Left ventricle myocardium superior (tissue), 1 donor: ENCODE data around the gene PHC1. TPM values are rescaled to one million over a fixed set of nuclear protein-coding genes. Genes with fewer than 3 reads are reported as not detected.
"Not testable (repeated sequence)": the region's sequence is repeated elsewhere in the genome, so short reads cannot be mapped to it uniquely, and the experiment has no call there.

Experiments used
- ATAC-seq: fragments of 200-7000 bp; cut with Tn5 transposase; one replicate; pipeline ENCODE4 v1.9.1; 2020; ENCODE audit warnings: mild to moderate bottlenecking, moderate library complexity
- DNase-seq: peaks from one replicate; pipeline ENCODE4 v3.0.0-alpha.2; 2020
- intact Hi-C: fragments of 100-400 bp; cut with micrococcal nuclease; formaldehyde crosslinking; loops from one replicate; pipeline ENCODE4 v1.11.0; 2022
- total RNA-seq: library from RNA; stranded (reverse); fragmentation: NEBNext Ultra II Directional; extraction: Animal tissue kit (Norgen Biotek cat#: 25700); gene quantifications from one replicate; pipeline ENCODE4 v1.2.1, GENCODE V29; 2021
- donor health status: DM: no; HTN: yes; CAD: no; lungs with severe emphysema.

Gene PHC1
- total RNA-seq, 1 donor from 2014 or later, result 24.7 TPM

DNA sequence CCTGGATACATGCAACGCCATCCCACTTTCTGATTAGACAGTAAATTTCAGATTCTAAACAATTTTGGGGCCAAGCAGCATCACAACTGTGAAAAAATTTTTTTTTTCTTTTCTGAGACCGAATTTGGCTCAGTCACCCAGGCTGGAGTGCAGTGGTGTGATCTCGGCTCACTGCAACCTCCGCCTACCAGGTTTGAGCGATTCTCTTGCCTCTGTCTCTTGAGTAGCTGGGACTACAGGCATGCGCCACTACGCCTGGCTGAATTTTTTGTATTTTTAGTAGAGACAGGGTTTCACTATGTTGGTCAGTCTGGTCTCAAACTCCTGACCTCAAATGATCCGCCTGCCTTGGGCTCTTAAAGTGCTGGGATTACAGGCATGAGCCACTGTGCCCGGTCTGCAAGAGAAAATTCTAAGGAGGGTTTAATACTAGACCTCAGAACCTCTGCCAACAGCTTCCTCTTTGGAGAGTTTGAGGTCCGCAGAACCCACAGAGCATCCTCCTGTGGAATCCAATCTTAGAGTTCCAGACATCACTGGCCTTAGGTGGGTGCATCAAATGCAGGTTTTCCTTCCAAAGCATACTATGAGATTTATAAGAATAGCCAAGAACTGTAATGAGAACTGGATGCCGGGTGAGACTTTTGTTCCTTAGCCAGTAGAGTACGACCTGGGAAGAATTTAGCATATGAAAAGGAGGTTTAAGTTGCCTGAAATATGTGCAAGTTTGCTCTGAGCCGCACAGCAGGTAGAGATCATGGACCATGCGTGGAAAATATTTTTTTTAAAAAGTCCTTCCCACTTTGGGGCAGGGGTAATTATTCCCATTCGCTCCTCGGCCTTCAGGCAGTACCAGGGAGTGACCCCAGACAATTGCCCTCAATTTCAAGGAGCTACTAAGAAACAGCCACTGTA is 7.8 kb upstream of the PHC1 start:
- DNase-seq (no peak), ATAC-seq (no peak)
- intact Hi-C loops, result no loop called here

DNA sequence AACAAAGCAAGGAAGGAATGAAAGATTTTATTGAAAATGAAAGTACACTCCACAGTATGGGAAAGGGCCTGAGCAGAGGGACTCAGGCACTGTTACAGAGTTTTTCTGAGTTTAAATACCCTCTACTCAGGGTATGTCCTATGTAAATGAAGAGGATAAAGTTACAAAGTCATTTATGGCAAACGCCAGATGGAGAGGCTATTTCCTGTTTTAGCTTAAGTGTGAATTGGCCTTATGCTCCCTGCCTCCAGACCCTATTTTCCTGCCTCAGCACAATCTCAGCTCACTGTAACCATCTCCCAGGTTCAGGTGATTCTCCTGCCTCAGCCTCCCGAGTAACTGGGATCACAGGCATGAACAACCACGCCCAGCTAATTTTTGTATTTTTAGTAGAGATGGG is 6.8 kb upstream of the PHC1 start:
- ATAC-seq, result no peak
- no peak for DNase-seq
- intact Hi-C loops, result no loop called here

DNA sequence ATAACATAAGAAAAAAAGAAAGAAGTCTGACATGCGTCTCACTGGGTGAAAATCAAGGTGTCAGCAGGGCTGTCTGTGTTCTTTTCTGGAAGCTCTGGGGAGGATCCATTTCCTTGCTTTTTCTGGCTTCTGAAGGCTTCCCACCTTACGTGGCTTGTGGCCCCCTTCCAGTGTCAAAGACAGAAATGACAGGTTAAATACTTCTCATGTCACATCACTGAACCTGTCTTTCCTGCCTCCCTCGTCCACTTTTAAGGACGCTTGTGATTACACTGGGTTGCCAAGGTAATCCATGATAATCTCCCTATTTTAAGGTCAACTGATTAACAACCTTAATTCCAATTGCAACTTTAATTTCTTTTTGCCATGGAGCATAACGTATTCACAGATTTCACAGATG is 4.6 kb upstream of the PHC1 start:
- no peak for ATAC-seq
- no peak for DNase-seq
- intact Hi-C loops, result no loop called here

DNA sequence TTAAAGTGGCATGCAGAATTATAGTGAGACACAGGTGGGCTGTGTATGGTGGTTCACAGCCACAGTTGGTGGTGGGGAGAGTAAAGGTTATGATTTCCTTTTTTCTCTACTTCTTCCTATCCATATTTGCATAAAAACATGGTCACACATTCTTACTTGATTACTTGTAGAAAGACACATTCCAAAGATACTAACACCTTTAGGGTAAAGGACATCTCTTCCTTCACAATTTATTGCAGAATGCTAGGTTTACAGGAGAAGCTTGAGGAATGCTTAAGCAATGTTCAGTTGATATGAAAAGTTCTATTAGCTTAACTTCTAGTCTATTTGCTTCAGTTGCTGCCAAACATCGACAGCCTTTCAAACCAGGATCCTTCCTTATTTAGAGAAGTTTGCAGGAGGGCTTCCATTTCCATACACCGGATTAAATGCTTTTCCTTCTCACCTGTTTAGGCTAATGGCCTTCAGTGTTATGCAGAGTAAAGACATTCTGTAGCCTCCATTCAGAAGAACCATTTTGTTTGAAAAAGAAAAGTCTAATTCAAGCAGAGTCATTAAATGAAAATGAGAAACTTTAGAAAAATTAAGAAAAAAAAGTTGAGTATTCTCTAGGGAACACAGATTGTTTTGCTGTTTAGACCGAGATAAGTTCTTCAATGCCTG is 2.6 kb upstream of the PHC1 start:
- DNase-seq, result no peak
- no peak for ATAC-seq
- intact Hi-C loops, result no loop called here

DNA sequence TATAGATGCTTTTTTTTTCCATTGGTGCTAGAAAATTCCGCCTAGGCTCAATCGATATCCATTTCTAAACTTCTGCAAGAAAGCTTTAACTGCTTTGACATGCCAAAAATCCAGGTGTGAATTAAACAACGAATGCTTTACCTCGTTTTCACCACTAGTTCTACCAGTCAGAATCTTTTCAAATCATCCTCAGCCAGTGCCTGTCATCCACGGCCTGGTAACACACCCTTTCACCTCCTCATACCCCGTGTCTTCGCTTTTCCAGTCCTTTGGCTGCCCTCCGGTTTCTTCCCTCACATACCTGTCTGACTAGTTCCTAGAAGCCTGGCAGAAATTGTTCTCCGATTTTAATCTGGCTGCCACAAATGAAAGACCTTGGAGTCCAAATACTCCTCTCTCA is 1.4 kb upstream of the PHC1 start:
- intact Hi-C loops, result no loop called here
- no peak for ATAC-seq
- no peak for DNase-seq

DNA sequence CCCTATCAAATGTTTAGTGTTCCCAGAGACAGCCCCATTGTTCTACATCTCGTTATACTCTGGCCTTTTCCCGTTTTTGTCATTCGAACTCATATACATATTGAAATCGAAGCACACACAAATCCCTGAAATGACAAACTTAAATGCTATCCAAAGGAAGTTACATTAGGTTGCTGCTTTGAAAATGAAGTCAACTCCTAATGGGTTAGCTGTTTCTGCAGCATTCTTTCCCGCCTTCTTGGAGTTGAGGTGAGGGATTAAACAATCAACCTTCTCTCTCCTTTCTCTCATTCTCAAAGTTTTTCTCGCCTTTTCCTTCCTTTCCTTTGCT is 642 bp upstream of the PHC1 start:
- ATAC-seq (no peak), DNase-seq (no peak)
- intact Hi-C loops, result no loop called here

DNA sequence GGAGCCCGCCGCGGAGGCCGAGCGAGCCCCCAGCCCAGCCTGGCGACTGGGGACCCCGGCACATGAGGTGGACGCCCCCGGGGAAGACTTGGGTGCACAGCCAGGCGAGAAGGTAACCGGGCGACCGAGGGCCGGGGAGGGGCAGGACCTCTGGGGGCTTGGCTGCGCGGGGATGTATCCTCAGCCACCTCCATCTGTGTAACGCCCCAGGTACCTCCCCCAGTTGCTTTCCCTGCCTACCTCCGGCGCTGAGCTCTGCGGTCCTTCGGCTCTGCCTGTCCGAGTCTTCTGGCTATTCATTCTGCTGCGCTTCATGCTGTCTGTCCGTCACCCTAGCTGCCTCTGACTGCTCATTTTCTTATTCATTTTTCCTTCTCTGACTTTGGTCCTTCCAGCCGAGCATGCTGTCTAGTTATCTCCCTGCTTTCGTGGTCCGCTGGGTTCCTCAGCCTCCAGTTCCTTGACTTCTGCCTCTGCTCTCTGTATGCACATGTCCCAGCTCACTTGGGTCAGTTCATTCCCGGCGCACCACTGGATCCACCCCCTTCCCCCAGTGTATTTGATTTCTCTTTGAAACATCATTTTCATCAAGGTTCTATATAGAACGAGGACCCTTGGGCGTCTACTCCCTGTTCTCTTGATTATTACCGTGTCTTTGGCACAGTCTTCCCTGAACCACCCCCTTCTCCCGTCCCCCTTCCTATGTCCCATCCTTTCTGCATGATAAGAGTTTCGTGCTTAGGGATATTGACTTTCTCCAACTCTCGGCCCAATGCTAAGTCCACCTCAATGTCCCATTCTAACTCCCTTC is 612 bp downstream of the PHC1 start:
- intact Hi-C loops, result no loop called here

DNA sequence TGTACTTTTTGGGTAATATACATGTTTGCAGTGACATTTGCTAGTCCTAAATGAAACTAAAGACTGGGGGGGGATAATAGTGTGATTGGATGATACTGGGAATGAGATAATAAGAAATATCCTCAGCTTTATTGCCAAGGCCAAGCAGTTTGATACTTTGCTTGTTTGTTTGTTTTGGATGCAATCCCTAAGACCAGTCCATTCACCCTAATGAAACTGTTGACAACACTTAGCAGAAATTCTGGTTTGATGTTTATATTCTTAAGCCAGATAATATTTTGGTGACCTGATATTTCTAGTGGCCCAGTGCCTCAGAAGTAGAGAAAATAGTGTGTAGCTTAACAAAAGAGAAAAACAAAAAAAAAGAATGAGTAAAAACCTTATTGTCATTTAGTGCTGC is 1.8 kb downstream of the PHC1 start:
- intact Hi-C loops, result no loop called here
- ATAC-seq, result no peak
- no peak for DNase-seq

More for the DNA sequence above, 612 bp downstream of the PHC1 start:
- peak; percentile 70 for ATAC-seq
- peak; percentile 63 for DNase-seq

DNA sequence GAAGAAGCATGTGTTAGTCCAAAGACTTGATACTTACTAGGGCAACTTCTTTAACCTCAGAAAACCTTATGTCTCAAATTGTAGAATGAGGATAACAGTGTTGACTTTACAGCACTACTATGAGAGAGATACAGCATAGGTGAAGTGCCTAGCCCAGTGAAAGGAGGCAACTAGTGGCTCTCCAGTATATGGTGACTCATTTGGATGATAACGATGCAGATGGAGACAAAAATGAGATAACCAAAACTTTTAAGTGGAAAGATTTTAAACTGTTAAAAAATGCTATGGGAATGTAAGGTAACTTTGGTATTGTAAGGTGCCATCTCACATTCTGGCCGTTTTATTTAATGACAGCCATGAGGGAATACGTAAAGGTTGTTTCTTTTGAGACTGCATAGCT is 2.7 kb downstream of the PHC1 start:
- no peak for DNase-seq
- intact Hi-C loops, result no loop called here
- no peak for ATAC-seq

DNA sequence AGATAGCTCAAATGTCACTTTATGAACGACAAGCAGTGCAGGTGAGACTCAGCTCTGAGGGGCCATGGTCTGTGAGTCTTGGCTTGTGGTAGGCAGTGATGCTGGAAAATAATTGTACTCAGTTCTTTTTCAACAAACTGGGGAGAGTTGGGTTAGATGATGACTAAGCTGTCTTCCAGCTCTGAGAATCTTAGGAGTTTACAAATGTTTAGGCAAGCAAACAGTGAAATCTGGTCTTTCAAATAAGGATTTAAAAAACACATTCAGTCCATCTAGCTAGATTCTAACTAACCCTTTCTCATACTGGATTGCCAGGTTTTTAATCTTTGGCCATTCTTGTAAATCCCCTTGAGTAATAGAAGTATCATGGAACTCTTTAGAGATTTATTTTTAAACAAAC is 3.4 kb downstream of the PHC1 start:
- DNase-seq, result no peak
- intact Hi-C loops, result no loop called here
- no peak for ATAC-seq

DNA sequence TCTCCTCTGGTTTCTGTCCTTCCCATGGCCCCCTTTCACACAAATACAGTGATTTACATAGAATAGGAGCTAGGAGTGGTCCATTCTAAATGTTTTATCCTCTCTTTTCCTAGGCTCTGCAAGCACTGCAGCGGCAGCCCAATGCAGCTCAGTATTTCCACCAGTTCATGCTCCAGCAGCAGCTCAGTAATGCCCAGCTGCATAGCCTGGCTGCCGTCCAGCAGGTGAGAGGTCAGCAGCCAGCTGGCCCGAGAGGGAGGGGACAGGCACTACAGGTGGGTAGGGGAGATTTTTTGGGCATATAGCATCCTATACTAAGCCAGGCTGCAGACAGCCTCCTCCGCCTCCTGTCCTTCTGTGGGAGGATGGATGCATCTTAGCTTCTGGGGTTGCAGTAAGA is 5.3 kb downstream of the PHC1 start:
- intact Hi-C loops, ATAC-seq, DNase-seq: not testable (repeated sequence)

DNA sequence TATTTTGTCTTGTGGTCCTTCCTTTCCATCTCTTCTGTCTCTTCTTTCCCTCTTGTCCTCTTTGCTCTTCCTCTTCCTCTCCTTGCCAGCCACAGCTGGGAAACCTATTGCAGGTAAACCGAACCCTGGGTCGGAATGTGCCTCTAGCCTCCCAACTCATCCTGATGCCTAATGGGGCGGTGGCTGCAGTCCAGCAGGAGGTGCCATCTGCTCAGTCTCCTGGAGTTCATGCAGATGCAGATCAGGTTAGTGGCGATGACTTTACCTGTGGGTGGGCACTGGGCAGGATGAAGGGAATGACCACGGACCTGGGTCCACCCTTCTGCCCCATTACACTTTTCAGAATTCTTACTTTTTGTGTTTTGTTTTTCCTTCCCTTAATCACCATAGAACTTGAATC is 8.2 kb downstream of the PHC1 start:
- intact Hi-C loops, result no loop called here
- ATAC-seq (no peak), DNase-seq (no peak)

DNA sequence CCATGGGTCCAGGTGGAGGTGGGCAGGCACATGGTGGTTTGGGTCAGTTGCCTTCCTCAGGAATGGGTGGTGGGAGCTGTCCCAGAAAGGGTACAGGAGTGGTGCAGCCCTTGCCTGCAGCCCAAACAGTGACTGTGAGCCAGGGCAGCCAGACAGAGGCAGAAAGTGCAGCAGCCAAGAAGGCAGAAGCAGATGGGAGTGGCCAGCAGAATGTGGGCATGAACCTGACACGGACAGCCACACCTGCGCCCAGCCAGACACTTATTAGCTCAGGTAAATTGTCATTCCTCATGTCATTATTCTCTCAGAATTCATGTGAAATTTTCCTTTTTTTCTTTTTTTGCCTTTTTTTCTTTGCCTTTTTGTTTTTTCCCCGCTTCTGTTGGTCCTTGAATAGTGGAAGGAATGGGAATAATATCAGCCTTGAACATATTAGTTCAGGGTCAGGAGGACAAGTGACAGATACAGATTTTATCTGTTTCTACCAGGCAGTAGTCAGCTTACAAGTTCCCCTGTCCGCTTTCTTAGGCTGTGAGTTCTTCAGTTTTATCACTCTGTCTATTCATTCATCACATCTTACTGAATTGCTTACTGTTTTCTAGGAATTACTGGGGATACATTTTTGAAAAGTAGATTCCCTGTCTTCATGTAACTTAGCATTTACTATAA is 16.5 kb downstream of the PHC1 start:
- ATAC-seq, intact Hi-C loops, DNase-seq: not testable (repeated sequence)

DNA sequence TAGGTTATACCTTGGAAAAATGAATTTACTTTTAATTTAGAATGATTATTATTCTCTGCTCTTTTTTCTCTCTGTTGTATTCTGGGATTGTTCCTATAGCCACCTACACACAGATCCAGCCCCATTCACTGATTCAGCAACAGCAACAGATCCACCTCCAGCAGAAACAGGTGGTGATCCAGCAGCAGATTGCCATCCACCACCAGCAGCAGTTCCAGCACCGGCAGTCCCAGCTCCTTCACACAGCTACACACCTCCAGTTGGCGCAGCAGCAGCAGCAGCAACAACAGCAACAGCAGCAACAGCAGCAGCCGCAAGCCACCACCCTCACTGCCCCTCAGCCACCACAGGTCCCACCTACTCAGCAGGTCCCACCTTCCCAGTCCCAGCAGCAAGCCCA is 18.2 kb downstream of the PHC1 start:
- ATAC-seq, intact Hi-C loops: not testable (repeated sequence)

DNA sequence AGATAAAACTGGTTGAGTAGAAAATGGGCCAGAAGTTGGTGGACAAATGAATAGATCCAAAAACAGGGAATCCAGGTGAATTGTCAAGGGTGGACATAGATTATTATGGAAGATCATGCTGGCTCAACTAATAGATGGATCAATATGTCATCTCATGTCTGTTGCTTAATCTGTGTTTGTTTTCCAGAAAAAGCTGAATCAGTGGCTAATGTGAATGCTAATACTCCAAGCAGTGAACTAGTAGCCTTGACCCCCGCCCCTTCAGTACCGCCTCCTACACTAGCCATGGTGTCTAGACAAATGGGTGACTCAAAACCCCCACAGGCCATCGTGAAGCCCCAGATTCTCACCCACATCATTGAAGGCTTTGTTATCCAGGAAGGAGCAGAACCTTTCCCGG is 19.8 kb downstream of the PHC1 start:
- ATAC-seq, intact Hi-C loops, DNase-seq: not testable (repeated sequence)

More for the DNA sequence above, 18.2 kb downstream of the PHC1 start:
- not testable (repeated sequence) for DNase-seq

DNA sequence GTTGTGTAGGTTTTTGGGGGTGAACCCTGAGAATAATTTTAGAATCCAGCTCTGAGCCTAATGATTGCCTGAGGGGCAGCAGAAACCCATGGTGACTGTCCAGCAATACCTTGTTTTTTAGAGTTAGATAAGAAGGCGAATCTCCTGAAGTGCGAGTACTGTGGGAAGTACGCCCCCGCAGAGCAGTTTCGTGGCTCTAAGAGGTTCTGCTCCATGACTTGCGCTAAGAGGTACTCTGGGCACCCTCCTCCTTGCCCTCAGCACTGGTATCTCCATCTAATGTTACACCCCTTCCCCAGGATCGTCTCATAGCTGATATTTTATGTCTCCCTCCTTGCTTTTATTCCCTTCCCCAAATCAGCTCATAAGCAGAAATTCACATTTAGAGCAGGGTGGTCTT is 22.4 kb downstream of the PHC1 start:
- intact Hi-C loops, result no loop called here
- DNase-seq (no peak), ATAC-seq (no peak)

DNA sequence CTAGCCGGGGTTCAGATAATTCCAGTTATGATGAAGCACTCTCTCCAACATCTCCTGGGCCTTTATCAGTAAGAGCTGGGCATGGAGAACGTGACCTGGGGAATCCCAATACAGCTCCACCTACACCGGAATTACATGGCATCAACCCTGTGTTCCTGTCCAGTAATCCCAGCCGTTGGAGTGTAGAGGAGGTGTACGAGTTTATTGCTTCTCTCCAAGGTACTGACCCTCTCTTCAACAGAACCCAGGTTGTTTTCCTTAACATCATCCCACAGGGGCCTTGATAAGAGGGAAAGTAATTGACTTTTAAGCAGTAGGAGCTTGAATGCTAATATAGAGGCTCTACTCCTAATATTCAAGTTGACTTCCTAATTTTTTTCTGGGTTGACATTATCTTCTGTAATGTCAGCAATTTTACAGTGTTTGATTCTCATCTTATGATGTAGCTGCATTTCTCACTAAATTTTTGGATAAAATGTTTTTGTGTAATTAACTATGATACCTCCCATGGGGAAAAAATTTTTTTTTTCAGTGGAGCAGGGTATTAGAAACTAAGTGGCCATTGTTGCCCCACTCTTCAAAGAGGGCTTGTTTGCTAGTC is 23.6 kb downstream of the PHC1 start:
- intact Hi-C loops, ATAC-seq, DNase-seq: not testable (repeated sequence)

DNA sequence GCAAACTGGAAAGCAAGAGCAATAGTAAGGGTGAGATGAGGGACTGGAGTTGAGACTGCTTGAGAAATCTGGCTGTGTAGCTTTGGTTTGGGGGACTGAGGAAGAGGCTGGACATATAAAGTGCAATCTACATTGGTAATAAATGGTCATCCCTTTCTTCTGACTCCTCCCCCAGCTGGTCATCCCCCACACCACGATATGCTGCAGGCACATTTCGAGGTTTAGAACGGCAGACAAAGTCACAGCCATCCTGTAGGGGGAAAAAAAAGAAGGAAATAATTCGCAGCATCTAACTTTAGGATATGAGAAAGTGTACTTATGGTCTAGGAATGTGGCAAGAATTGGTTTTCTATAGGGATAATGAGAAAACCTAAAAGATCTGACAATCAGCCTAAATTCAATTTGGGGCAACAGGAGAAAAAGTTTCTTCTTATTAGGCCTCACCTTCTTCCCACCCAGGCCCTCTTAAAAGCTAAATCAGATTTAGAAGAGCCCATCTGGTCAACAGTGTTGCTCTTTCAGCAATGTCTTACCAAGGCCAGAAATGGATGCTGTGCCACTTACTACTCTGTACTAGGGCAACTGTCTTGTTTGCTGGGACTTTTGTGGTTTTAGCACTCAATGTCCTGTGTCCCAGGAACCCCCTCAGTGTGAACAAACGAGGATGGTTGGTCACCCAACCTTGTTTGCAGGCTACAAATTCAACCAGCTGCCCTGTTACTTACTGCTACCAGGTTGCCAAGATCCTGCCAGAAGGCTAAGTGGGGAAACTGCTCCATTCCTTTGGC is 27.6 kb downstream of the PHC1 start:
- intact Hi-C loops, result no loop called here
- DNase-seq (no peak), ATAC-seq (no peak)
